CD4-positive, alpha-beta memory T cell (primary cell): ENCODE results near the gene CSF3. TPM values are rescaled to one million over a fixed set of nuclear protein-coding genes. Genes with fewer than 3 reads are reported as not detected.
A peak's percentile ranks its signal among the peaks of the same experiment; 100 is the strongest.

ENCODE experiments used
- CTCF ChIA-PET: fragments of 350-600 bp; sonication (Branson Sonifier 250); formaldehyde crosslinking; loops from one replicate; lab custom pipeline; 2021; ENCODE audit warnings: inconsistent platforms; ENCODE audit not compliant: partially characterized antibody; lab: Charles Lee
- POLR2A ChIA-PET: fragments of 350-600 bp; sonication (Branson Sonifier 250); formaldehyde crosslinking; loops from one replicate; lab custom pipeline; 2021; ENCODE audit not compliant: partially characterized antibody; lab: Charles Lee
- DNase-seq, 5 donors: peaks; one replicate each; pipeline versions ENCODE4 v3.0.0 to v3.0.0-alpha.2; 2020 to 2022; ENCODE audit warnings: mixed read lengths in 1 of 5
- H3K27ac ChIP-seq: one replicate; pipeline ENCODE4 v1.7.0; 2013; ENCODE audit warnings: low read depth, low read length
- H3K27me3 ChIP-seq: 2 replicates; pipeline ENCODE4 v1.7.0; 2013; ENCODE audit warnings: mild to moderate bottlenecking, low read length, moderate library complexity; ENCODE audit not compliant: insufficient read depth
- H3K36me3 ChIP-seq: 2 replicates; pipeline ENCODE4 v1.7.0; 2013; ENCODE audit warnings: mild to moderate bottlenecking, low read length, moderate library complexity; ENCODE audit not compliant: insufficient read depth
- H3K4me1 ChIP-seq: 2 replicates; pipeline ENCODE4 v1.7.0; 2013; ENCODE audit warnings: mild to moderate bottlenecking, low read length, moderate library complexity; ENCODE audit not compliant: insufficient read depth
- H3K4me3 ChIP-seq, 2 donors: one replicate each; pipeline ENCODE4 v1.7.0; 2013; ENCODE audit warnings: low read length in 2 of 2, mild to moderate bottlenecking in 1 of 2
- H3K9me3 ChIP-seq, 2 donors: one replicate each; pipeline ENCODE4 v1.7.0; 2013; ENCODE audit warnings: low read length in 2 of 2, control low read depth in 1 of 2; ENCODE audit not compliant: control insufficient read depth in 1 of 2
- H3K27ac Mint-ChIP-seq, 7 donors: one replicate each; pipeline ENCODE4 v1.8.0; 2020 to 2021; ENCODE audit warnings: mixed read lengths in 7 of 7, mild to moderate bottlenecking in 6 of 7, inconsistent platforms in 3 of 7, moderate library complexity in 3 of 7
- H3K27me3 Mint-ChIP-seq, 2 donors: one replicate each; pipeline ENCODE4 v1.8.0; 2020 to 2021; ENCODE audit warnings: mixed read lengths in 2 of 2
- H3K36me3 Mint-ChIP-seq, 2 donors: one replicate each; pipeline ENCODE4 v1.8.0; 2020 to 2021; ENCODE audit warnings: mixed read lengths in 2 of 2, inconsistent platforms in 1 of 2, mild to moderate bottlenecking in 1 of 2
- H3K4me1 Mint-ChIP-seq, 4 donors: one replicate each; pipeline ENCODE4 v1.8.0; 2020 to 2021; ENCODE audit warnings: mixed read lengths in 4 of 4, mild to moderate bottlenecking in 1 of 4
- H3K4me3 Mint-ChIP-seq, 8 donors: one replicate each; pipeline ENCODE4 v1.8.0; 2020 to 2021; ENCODE audit warnings: mixed read lengths in 8 of 8, mild to moderate bottlenecking in 7 of 8, moderate library complexity in 6 of 8, inconsistent platforms in 3 of 8
- H3K9me3 Mint-ChIP-seq, 8 donors: one replicate each; pipeline ENCODE4 v1.8.0; 2020 to 2021; ENCODE audit warnings: mixed read lengths in 8 of 8, mild to moderate bottlenecking in 5 of 8, inconsistent platforms in 3 of 8, moderate library complexity in 1 of 8
- intact Hi-C: fragments of 100-400 bp; cut with micrococcal nuclease; formaldehyde crosslinking; loops from one replicate; pipeline ENCODE4 v1.15.1; 2023
- polyA plus RNA-seq, 2 donors: library from polyadenylated mRNA; unstranded; fragments of 300-500 nt; fragmentation: Illumina TruSeq; gene quantifications; one replicate each; pipeline ENCODE4 v1.2.3, GENCODE V29; 2021
- total RNA-seq, 2 experiments: library from RNA; stranded (reverse); gene quantifications; one replicate each; pipeline ENCODE4 v1.2.3, GENCODE V29; 2021

Gene CSF3
- total and polyA plus RNA-seq, 4 experiments from 2014 or later, result not detected

- peaks cover 13 to 38% of the 10 kb centered on the region in 2 donors for H3K36me3 Mint-ChIP-seq
- no peaks in the 10 kb centered on the region for H3K9me3 Mint-ChIP-seq
- H3K4me3 Mint-ChIP-seq, result peak within 1 kb of the TSS; percentile 91 to 98 (median 95)
- Histone ChIP-seq H3K36me3 (peaks cover 15% of the 10 kb centered on the region), H3K9me3 (no peaks in the 10 kb centered on the region), H3K4me1 (peaks cover 34% of the 10 kb centered on the region), H3K27me3 (no peaks in the 10 kb centered on the region), H3K4me3 (peak within 1 kb of the TSS; percentile 79 to 90), H3K27ac (peak within 1 kb of the TSS; percentile 96)
- intact Hi-C loops, result loop anchor here (1.0 to 5.0 kb wide), 13 partner anchors 21 to 519 kb away; partner anchors contain the start of genes CDK12, LRRC3C, MED24 and MIEN1
- ChIA-PET POLR2A (interaction anchor here (0.6 to 3.7 kb wide), 32 partner anchors 10 to 1708 kb away, joined by 3 to 52 read pairs (median 4); partner anchors contain the start of genes EIF1, GSDMA, GSDMB and LRRC3C), CTCF (interaction anchor here (0.6 to 8.5 kb wide), 21 partner anchors 12 to 433 kb away, joined by 3 to 197 read pairs (median 4); partner anchors contain the start of gene GSDMA)
- no peaks in the 10 kb centered on the region for H3K27me3 Mint-ChIP-seq
- peaks cover 22 to 45% (median 32%) of the 10 kb centered on the region in 4 donors for H3K4me1 Mint-ChIP-seq
- peak within 1 kb of the TSS; percentile 94 to 98 (median 97) for H3K27ac Mint-ChIP-seq
- peak; percentile 96 to 99 (median 99) for DNase-seq
Measured at GRCh38 chr17:39980351-39981206, 34.7 kb upstream of the CSF3 start, which contains the start of gene PSMD3. Gene PSMD3, plus strand, starts transcription at chr17:39980807. Its CDS starts 164 bp downstream, at chr17:39980971.

GRCh38 chr17:39981207-39981741 lies 34.0 kb upstream of the CSF3 start:
- peak overlapping the region; percentile 91 to 98 (median 95) for H3K4me3 Mint-ChIP-seq
- H3K36me3 ChIP-seq, result peaks cover 22% of the 10 kb centered on the region
- peaks cover 18 to 45% of the 10 kb centered on the region in 2 donors for H3K36me3 Mint-ChIP-seq
- H3K27me3 Mint-ChIP-seq, result no peaks in the 10 kb centered on the region
- ChIA-PET POLR2A (interaction anchor here (0.7 to 3.7 kb wide), 22 partner anchors 18 to 1707 kb away, joined by 3 to 52 read pairs (median 8); partner anchors contain the start of genes EIF1, GSDMA, LRRC3C and MED24), CTCF (interaction anchor here (0.6 to 8.5 kb wide), 16 partner anchors 13 to 364 kb away, joined by 3 to 197 read pairs (median 4); partner anchors contain the start of gene GSDMA)
- H3K9me3 ChIP-seq, result no peaks in the 10 kb centered on the region
- H3K9me3 Mint-ChIP-seq, result no peaks in the 10 kb centered on the region
- DNase-seq, result no peak
- H3K27me3 ChIP-seq, result no peaks in the 10 kb centered on the region
- H3K27ac Mint-ChIP-seq, result peak overlapping the region; percentile 94 to 98 (median 97)
- peak overlapping the region; percentile 96 for H3K27ac ChIP-seq
- H3K4me1 Mint-ChIP-seq, result peaks cover 24 to 45% (median 33%) of the 10 kb centered on the region in 4 donors
- H3K4me3 ChIP-seq, result peak overlapping the region; percentile 63 to 90
- peaks cover 34% of the 10 kb centered on the region for H3K4me1 ChIP-seq
- intact Hi-C loops, result loop anchor here (2.0 to 5.0 kb wide), 3 partner anchors 164 to 344 kb away; partner anchors contain the start of gene STARD3

- CTCF ChIA-PET, result interaction anchor here (1.8 to 8.5 kb wide), 3 partner anchors 22 to 46 kb away, joined by 7 to 197 read pairs (median 8); partner anchors contain the start of gene GSDMA
- POLR2A ChIA-PET, result interaction anchor here (0.6 to 3.7 kb wide), 6 partner anchors 17 to 360 kb away, joined by 3 to 52 read pairs (median 8); partner anchors contain the start of genes CASC3 and GSDMA
- H3K4me1 Mint-ChIP-seq, result peaks cover 26 to 45% (median 34%) of the 10 kb centered on the region in 4 donors
- H3K27me3 Mint-ChIP-seq, result no peaks in the 10 kb centered on the region
- H3K27me3 ChIP-seq, result no peaks in the 10 kb centered on the region
- peak overlapping the region; percentile 91 to 98 (median 95) for H3K4me3 Mint-ChIP-seq
- peak overlapping the region; percentile 96 for H3K27ac ChIP-seq
- H3K4me1 ChIP-seq, result peaks cover 34% of the 10 kb centered on the region
- H3K27ac Mint-ChIP-seq, result peak overlapping the region; percentile 94 to 98 (median 97)
- H3K9me3 ChIP-seq, result no peaks in the 10 kb centered on the region
- peak overlapping the region; percentile 63 to 90 for H3K4me3 ChIP-seq
- H3K36me3 Mint-ChIP-seq, result peaks cover 24 to 51% of the 10 kb centered on the region in 2 donors
- intact Hi-C loops, result loop anchor here (2.0 to 5.0 kb wide), 3 partner anchors 165 to 345 kb away; partner anchors contain the start of gene STARD3
- H3K36me3 ChIP-seq, result peaks cover 28% of the 10 kb centered on the region
- no peaks in the 10 kb centered on the region for H3K9me3 Mint-ChIP-seq
- no peak for DNase-seq
Measured at GRCh38 chr17:39981766-39982375, 33.4 kb upstream of the CSF3 start.

- Histone ChIP-seq H3K9me3 (no peaks in the 10 kb centered on the region), H3K36me3 (peaks cover 87% of the 10 kb centered on the region), H3K27ac (no peak overlapping the region), H3K4me3 (no peak overlapping the region), H3K4me1 (peaks cover 3% of the 10 kb centered on the region), H3K27me3 (no peaks in the 10 kb centered on the region)
- Mint-ChIP-seq H3K27ac (peak overlapping the region in 2 of 7 donors; percentile 44 to 80), H3K4me1 (peaks cover 9 to 17% (median 10%) of the 10 kb centered on the region in 4 donors), H3K36me3 (peaks cover 74 to 89% of the 10 kb centered on the region in 2 donors), H3K9me3 (no peaks in the 10 kb centered on the region), H3K27me3 (no peaks in the 10 kb centered on the region), H3K4me3 (no peak overlapping the region)
- ChIA-PET CTCF (no interaction called here), POLR2A (no interaction called here)
- no peak for DNase-seq
- intact Hi-C loops, result no loop called here
Measured at GRCh38 chr17:39988206-39988810, 26.9 kb upstream of the CSF3 start.

GRCh38 chr17:39994448-39994847 lies 20.8 kb upstream of the CSF3 start:
- Mint-ChIP-seq H3K9me3 (no peaks in the 10 kb centered on the region), H3K27me3 (no peaks in the 10 kb centered on the region), H3K4me3 (no peak overlapping the region), H3K36me3 (peaks cover 65 to 85% of the 10 kb centered on the region in 2 donors), H3K4me1 (peaks cover 0 to 1% (median 0%) of the 10 kb centered on the region in 4 donors), H3K27ac (peak overlapping the region in 1 of 7 donors; percentile 65)
- intact Hi-C loops, result no loop called here
- Histone ChIP-seq H3K4me1 (no peaks in the 10 kb centered on the region), H3K27ac (no peak overlapping the region), H3K4me3 (no peak overlapping the region), H3K9me3 (no peaks in the 10 kb centered on the region), H3K36me3 (peaks cover 75% of the 10 kb centered on the region), H3K27me3 (no peaks in the 10 kb centered on the region)
- CTCF ChIA-PET, result interaction anchor here (1.0 kb wide), 1 partner anchor 375 kb away, joined by 3 read pairs; no protein-coding TSS in a partner anchor
- no peak for DNase-seq
- POLR2A ChIA-PET, result no interaction called here

GRCh38 chr17:39995438-39995837 lies 19.8 kb upstream of the CSF3 start:
- peak overlapping the region in 1 of 7 donors; percentile 7 for H3K27ac Mint-ChIP-seq
- no peak overlapping the region for H3K4me3 ChIP-seq
- H3K9me3 ChIP-seq, result no peaks in the 10 kb centered on the region
- POLR2A ChIA-PET, result no interaction called here
- H3K4me1 ChIP-seq, result no peaks in the 10 kb centered on the region
- no peaks in the 10 kb centered on the region for H3K27me3 Mint-ChIP-seq
- H3K4me1 Mint-ChIP-seq, result peaks cover 0 to 1% (median 0%) of the 10 kb centered on the region in 4 donors
- H3K9me3 Mint-ChIP-seq, result no peaks in the 10 kb centered on the region
- no peak overlapping the region for H3K4me3 Mint-ChIP-seq
- H3K27me3 ChIP-seq, result no peaks in the 10 kb centered on the region
- intact Hi-C loops, result no loop called here
- H3K27ac ChIP-seq, result no peak overlapping the region
- DNase-seq, result no peak
- CTCF ChIA-PET, result interaction anchor here (1.0 to 2.0 kb wide), 2 partner anchors 31 to 376 kb away, joined by 3 to 6 read pairs; no protein-coding TSS in a partner anchor
- peaks cover 65% of the 10 kb centered on the region for H3K36me3 ChIP-seq
- peaks cover 60 to 76% of the 10 kb centered on the region in 2 donors for H3K36me3 Mint-ChIP-seq
